Right renal cortex interstitium (tissue), 3 donors: ENCODE data around the gene CMTM7. TPM values are rescaled to one million over a fixed set of nuclear protein-coding genes. Genes with fewer than 3 reads are reported as not detected.

Experiments used
- polyA plus RNA-seq, 3 donors: library from polyadenylated mRNA; unstranded; fragments of 120-200 nt; gene quantifications; one replicate each; pipeline ENCODE4 v1.2.1, GENCODE V29; 2013; ENCODE audit not compliant: insufficient read length in 3 of 3

Gene CMTM7
- polyA plus RNA-seq, 3 donors: 42.3 to 47.7 (median 43.8) TPM

Other genes with a start within 250 kb of the CMTM7 start
- gene CMTM8, start 153.2 kb upstream of the CMTM7 start, polyA plus RNA-seq: 10 to 100 TPM in 1 of 3 donors, 1 to 10 TPM in 2; 9.1 to 11.9 (median 9.2) TPM
- gene CMTM6, start 111.0 kb downstream of the CMTM7 start, polyA plus RNA-seq: 10 to 100 TPM; 81.6 to 90.3 (median 81.6) TPM
- gene DYNC1LI1, start 179.0 kb downstream of the CMTM7 start, polyA plus RNA-seq: 10 to 100 TPM; 40.2 to 42.1 (median 41.3) TPM